Measurements from ENCODE around the gene TSSK3. TPM values are rescaled to one million over a fixed set of nuclear protein-coding genes. Genes with fewer than 3 reads are reported as not detected.

TSSK3 gene
- total RNA-seq, 1 donor from 2014 or later, result 6.1 TPM

DNA sequence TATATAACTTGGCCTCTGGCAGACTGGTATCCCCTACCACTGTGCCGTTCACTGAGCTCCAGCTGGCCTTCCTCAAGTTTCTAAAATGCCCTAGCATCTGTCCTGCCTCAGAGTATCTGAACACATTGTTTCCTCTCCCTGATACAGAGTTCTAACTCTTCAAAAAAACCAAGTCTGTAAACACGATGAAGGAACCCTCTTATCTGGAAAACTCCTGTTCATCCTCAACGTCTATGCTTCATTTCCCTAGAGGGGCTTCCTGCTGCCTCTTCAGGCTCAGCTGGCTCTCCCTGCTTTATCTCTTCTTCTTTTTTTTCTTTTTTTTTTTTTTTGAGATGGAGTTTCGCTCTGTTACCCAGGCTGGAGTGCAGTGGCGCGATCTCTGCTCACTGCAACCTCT is 26.3 kb downstream of the TSSK3 start:
- CTCF ChIA-PET, result no interaction called here
- POLR2A ChIA-PET, result interaction anchor here (0.7 kb wide), 2 partner anchors 17 to 188 kb away, joined by 3 to 5 read pairs; partner anchors contain the start of gene CCDC28B
- TF ChIP-seq, protein P1, sequence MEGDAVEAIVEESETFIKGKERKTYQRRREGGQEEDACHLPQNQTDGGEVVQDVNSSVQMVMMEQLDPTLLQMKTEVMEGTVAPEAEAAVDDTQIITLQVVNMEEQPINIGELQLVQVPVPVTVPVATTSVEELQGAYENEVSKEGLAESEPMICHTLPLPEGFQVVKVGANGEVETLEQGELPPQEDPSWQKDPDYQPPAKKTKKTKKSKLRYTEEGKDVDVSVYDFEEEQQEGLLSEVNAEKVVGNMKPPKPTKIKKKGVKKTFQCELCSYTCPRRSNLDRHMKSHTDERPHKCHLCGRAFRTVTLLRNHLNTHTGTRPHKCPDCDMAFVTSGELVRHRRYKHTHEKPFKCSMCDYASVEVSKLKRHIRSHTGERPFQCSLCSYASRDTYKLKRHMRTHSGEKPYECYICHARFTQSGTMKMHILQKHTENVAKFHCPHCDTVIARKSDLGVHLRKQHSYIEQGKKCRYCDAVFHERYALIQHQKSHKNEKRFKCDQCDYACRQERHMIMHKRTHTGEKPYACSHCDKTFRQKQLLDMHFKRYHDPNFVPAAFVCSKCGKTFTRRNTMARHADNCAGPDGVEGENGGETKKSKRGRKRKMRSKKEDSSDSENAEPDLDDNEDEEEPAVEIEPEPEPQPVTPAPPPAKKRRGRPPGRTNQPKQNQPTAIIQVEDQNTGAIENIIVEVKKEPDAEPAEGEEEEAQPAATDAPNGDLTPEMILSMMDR (IDR thresholded peaks at IDR 0.05), result no peak
- Mint-ChIP-seq H3K4me3 (no peak overlapping the region), H3K36me3 (ENCODE audit: low read depth) (peaks cover 44% of the 10 kb centered on the region), H3K4me1 (peaks cover 13% of the 10 kb centered on the region), H3K9me3 (no peaks in the 10 kb centered on the region), H3K27ac (no peak overlapping the region), H3K27me3 (no peaks in the 10 kb centered on the region)
- ATAC-seq (ENCODE audit: low read depth) (no peak), DNase-seq (no peak)
- intact Hi-C loops (cut with micrococcal nuclease), result no loop called here

DNA sequence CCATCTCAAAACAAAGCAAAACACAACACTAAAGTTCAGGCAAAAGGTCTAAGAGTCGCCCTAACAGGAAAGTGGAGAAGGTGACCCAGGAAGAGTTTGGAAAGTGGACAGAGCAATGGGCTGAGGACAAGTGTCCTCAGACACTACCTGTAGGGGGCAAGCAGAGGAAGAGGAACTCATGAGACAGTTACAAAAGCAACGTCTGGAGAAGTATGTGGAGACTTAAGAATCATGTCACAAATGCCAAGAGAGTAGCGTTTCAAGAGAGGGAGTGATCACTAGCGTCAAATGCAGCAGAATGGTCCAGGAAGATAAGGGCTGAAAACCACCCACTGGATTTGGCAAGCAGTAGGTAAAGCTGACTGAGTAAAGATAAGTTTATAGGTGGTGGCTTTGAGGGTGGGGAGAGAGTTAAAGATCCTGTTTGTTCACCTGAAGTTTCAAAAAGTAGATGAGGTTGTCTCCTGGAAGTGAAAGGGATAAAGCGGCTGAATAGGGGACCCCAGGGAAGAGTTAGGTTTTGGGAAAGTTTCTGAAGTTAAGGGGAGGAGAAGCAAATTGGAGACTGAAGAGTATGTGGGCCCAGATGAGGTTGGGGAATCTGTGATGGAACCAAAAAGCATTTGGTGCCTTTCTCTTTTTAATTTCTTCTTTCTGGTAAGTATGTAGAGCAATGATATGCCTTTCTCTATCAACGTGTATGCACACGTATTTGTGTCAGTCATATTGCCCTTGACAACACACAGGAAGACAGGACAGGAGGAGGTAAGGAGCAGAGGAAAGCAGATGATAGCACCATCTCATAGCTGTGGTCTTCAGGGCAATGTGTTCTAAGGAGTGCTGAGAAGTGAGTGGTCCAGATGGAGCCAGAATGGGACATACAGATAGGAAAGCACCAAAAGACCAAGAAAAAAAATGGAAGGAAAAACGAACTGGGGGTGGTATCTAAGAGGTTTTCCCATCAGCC is 28.8 kb downstream of the TSSK3 start:
- intact Hi-C loops (cut with micrococcal nuclease), result no loop called here
- Mint-ChIP-seq H3K27me3 (no peaks in the 10 kb centered on the region), H3K9me3 (no peaks in the 10 kb centered on the region), H3K27ac (no peak overlapping the region), H3K36me3 (ENCODE audit: low read depth) (peaks cover 26% of the 10 kb centered on the region), H3K4me3 (no peak overlapping the region), H3K4me1 (peaks cover 27% of the 10 kb centered on the region)
- TF ChIP-seq, protein P1 (IDR thresholded peaks at IDR 0.05), result no peak
- ChIA-PET CTCF (interaction anchor here (0.6 to 0.8 kb wide), 2 partner anchors 10 to 323 kb away, joined by 3 read pairs; no protein-coding TSS in a partner anchor), POLR2A (no interaction called here)
- DNase-seq (no peak), ATAC-seq (ENCODE audit: low read depth) (no peak)

DNA sequence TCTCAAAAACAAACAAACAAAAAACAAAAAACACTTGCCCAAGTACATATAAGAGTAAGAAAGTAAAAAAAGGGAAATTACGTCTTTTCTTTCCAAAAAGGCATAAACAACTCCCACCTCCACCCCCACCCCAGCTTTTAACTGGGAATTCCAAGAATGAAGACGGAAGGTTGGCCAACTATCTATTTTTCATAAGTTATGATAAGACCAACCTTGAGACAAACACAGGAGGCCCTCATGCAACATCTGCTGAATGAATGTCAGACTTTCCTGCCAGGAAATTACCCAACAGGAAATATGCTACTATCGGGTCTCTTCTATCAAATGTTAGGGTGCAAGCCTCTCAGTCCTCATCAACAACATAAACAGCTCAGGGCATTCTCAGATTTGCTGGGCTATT is 30.0 kb downstream of the TSSK3 start:
- peaks cover 18% of the 10 kb centered on the region for H3K36me3 Mint-ChIP-seq (ENCODE audit: low read depth)
- intact Hi-C loops (cut with micrococcal nuclease), result no loop called here
- H3K27ac Mint-ChIP-seq, result no peak overlapping the region
- POLR2A ChIA-PET, result interaction anchor here (3.4 kb wide), 1 partner anchor 56 kb away, joined by 64 read pairs; the partner anchor contains the start of gene MARCKSL1
- H3K4me1 Mint-ChIP-seq, result peaks cover 27% of the 10 kb centered on the region
- peak overlapping the region; percentile 42 for H3K4me3 Mint-ChIP-seq
- no peak for ATAC-seq (ENCODE audit: low read depth)
- H3K9me3 Mint-ChIP-seq, result no peaks in the 10 kb centered on the region
- CTCF ChIA-PET, result no interaction called here
- no peaks in the 10 kb centered on the region for H3K27me3 Mint-ChIP-seq
- DNase-seq, result no peak
- TF ChIP-seq, protein P1 (IDR thresholded peaks at IDR 0.05), result no peak

DNA sequence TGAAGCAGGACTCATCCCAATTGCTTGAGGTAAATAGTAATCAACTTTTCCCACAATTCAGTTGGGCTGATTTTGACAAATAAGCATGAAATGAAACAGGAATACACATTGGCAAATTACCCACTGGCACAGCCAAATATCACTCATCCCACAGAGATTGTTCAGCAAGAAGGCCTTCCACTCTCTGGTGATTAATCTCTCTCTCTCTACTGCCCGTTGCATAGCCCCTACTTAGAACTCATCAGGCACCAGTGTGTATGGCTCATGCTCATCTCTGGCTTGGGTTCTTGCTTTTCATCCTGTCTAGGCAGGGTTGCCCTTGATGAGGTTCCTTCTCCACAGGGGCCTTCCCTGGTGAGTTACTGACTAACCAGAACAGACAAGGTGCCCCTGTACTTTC is 30.8 kb downstream of the TSSK3 start:
- Mint-ChIP-seq H3K27me3 (no peaks in the 10 kb centered on the region), H3K36me3 (ENCODE audit: low read depth) (peaks cover 13% of the 10 kb centered on the region), H3K4me1 (peaks cover 27% of the 10 kb centered on the region), H3K4me3 (peak overlapping the region; percentile 100), H3K27ac (no peak overlapping the region), H3K9me3 (no peaks in the 10 kb centered on the region)
- ChIA-PET POLR2A (interaction anchor here (1.9 to 3.4 kb wide), 2 partner anchors 57 to 143 kb away, joined by 8 to 64 read pairs; partner anchors contain the start of genes LCK and MARCKSL1), CTCF (interaction anchor here (1.5 to 1.6 kb wide), 2 partner anchors 33 to 57 kb away, joined by 5 to 9 read pairs; partner anchors contain the start of gene MARCKSL1)
- intact Hi-C loops (cut with micrococcal nuclease), result no loop called here
- no peak for ATAC-seq (ENCODE audit: low read depth)
- TF ChIP-seq, protein P1 (IDR thresholded peaks at IDR 0.05), result no peak
- no peak for DNase-seq

DNA sequence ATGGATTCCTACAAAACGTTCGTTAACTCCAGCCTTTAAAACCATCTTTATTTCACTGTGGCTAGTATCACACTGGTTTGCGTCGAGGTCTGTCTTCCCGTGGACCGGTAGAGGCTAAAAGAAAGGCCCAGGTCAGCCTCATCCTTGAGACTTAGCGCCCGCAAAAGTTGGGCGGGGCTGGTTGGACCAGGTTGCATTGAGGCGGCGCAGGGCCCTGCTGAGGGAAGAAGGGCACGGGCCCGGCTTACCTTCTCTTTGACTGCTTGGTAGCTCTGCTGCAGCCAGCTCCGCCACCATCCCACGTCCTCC is 31.4 kb downstream of the TSSK3 start:
- ChIA-PET CTCF (interaction anchor here (0.7 to 1.7 kb wide), 6 partner anchors 34 to 283 kb away, joined by 3 to 9 read pairs (median 4); partner anchors contain the start of gene MARCKSL1), POLR2A (interaction anchor here (1.0 to 3.4 kb wide), 17 partner anchors 14 to 610 kb away, joined by 3 to 64 read pairs (median 5); partner anchors contain the start of genes EIF3I, HDAC1, IQCC and LCK)
- peak; percentile 6 for ATAC-seq (ENCODE audit: low read depth)
- no peak for DNase-seq
- H3K9me3 Mint-ChIP-seq, result no peaks in the 10 kb centered on the region
- TF ChIP-seq, protein P1 (IDR thresholded peaks at IDR 0.05), result no peak
- peak overlapping the region; percentile 98 for H3K27ac Mint-ChIP-seq
- H3K27me3 Mint-ChIP-seq, result no peaks in the 10 kb centered on the region
- peaks cover 27% of the 10 kb centered on the region for H3K4me1 Mint-ChIP-seq
- peaks cover 13% of the 10 kb centered on the region for H3K36me3 Mint-ChIP-seq (ENCODE audit: low read depth)
- intact Hi-C loops (cut with micrococcal nuclease), result loop anchor here (1.0 to 2.0 kb wide), 9 partner anchors 42 to 321 kb away; partner anchors contain the start of genes EIF3I, HDAC1, KPNA6 and MARCKSL1
- H3K4me3 Mint-ChIP-seq, result peak overlapping the region; percentile 100

Measured in activated B cell treated with CpG ODN at 0.5 μM for 24 hours (primary cell).